HG02970 (cell line): ENCODE measurements around the gene CASK.
A peak's percentile ranks its signal among the peaks of the same experiment; 100 is the strongest.

ENCODE experiments used
- ATAC-seq: cut with Tn5 transposase; IDR thresholded peaks from one replicate; pipeline ENCODE4 v1.9.1; 2021; ENCODE audit warnings: mild to moderate bottlenecking, moderate library complexity, moderate number of reproducible peaks; ENCODE audit not compliant: unreplicated experiment, low FRiP score

Gene CASK

DNA sequence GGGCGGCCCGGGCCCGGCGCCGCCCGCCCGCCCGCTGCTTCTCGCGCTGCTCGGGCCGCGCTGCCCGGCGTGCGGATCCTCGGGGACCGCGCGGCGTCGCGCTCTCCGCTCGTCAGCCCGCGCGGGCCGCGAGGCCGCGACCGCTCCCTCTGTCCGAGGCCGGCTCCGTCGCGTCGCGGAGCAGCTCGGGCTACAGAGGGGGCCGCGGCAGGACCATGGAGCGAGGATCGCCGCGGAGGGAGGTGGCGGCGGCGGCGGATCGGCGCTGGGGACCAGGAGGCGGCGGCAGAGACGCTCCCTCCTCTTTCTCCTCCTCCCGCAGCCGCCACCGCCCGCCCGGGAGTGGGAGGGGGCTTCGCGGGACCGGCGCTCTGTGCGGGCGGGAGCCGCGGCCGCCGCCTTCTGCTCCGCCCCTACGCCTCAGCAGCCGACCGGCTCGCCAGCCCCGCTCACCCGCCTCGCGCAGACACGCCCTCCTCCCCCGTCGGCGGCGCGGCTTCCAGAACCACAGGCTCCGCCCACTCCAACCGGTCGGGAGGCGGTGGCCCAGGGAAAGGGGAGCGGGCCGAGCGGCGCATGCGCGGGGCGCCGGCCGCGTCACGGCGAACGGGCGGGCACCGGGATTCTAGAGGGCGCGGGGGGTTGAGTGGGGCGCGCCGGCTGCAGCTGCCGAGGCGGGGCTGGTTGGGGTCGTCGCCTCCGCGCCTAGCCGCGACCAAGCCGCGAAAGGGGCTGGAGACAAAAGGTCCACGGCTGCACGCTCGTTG lies at the start of gene CASK:
CASK (minus strand) TSS at position 344 of the 767 bp plus-strand sequence. CDS start 566 bp downstream, outside the sequence.
- ATAC-seq = peak; percentile 83

DNA sequence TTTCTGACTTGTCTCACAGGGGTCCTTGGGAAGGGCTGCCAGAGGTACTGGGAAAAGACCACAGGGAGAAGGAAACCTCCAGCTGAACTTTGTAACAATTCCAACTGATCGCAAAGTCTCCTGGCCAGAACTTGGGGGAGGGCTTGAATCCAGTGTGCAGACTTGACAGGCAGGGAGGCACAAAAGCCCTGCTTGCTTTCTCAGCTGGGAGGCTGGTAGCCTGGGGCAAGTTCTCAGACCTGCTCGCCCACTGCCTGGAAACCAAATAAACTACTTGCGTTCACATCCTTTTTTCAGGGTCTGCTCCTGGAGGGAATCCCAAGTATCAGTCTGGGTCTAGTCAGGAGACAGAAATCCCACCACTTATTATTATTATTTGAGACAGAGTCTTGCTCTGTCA lies 48.0 kb upstream of the CASK start:
- no peak for ATAC-seq

- no peak for ATAC-seq
Observed at GRCh38 chrX:41970419-41970818, 47.1 kb upstream of the CASK start.

- no peak for ATAC-seq
Observed at GRCh38 chrX:41963348-41963747, 40.0 kb upstream of the CASK start.

GRCh38 chrX:41960142-41960541 lies 36.8 kb upstream of the CASK start:
- ATAC-seq = no peak

DNA sequence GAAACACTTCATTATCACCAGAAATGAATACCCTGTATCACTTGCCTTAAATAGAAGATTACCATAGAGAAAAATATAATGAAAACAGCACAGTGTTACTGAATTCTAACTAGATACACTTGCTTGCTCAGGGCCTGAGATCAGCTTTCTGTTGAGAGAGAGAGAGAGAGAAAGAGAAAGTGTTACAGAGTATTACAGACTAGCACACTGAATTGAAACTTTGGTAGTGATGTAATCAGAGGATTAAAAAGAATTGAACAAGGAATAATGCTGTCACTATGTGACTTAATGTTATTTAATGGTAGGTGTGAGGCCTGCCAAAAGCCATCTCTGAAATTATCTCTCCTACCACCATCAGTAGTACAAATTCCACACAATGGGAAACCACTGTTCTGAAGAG lies 35.5 kb upstream of the CASK start:
- ATAC-seq = no peak

DNA sequence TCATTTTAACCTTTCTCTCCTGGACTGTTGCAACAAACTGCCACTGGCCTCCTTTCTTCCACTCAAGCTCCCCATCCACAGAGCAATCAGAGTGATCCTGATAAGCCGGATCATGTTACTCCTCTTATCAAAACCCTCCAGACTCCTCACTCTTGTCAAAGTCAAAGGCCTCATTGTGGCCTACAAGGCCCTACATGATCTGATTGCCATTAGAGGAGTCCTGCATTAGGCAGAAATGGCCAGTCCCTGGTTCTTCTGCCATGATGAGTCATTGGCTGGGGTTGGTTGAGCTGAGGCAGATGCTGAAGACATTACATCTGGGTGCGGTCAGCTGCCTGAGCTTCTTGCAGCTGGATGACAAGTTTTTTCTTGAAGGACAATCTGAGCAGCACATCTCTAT lies 32.7 kb upstream of the CASK start:
- no peak for ATAC-seq

DNA sequence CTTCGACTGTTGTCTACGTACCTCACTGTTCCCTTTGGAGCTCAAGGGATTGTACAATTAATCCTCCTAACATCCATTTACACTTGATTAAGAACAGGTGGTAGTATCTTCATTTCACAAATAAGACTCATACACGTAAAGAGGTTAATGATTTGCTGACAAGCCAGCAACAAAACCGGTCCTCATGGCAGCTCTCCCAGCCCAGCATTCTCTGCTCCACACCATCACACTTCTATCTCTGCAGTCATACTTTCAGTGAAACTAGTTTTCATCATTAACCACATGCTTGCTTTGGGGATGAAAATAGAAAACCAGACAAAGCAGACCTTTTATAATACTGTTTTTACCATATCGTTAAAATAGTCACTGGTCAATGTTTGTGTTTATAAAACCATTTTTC lies 28.7 kb upstream of the CASK start:
- ATAC-seq = no peak

DNA sequence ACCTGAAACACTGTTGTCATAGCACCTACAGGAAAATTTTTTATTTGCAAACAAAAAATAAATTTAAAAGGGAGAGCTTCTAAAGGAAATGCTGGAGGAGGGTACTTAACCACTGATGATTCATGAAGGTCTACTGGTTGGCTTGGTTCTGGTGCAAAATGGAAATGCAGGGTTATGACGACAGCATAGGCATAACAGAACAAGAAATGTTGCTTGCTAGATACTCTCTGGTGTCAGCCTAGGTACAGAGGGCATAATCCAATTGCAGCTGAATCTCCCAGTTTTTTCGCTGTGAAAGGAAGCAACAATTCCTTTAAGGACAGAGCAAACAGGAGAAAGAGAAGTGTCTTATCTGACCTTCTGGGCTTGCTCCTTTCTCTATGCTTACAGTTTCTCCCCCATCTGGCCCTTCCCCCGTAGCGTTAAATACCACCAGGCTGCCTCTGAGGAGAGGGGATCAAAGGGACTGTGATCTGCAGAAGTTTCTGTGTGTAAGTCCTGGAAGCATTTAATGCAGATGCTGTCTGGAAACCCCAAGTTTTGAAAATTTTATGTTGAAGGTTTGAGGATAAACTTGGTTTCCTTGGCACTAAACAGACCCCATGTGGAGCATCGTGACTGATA lies 23.7 kb upstream of the CASK start:
- ATAC-seq = no peak

DNA sequence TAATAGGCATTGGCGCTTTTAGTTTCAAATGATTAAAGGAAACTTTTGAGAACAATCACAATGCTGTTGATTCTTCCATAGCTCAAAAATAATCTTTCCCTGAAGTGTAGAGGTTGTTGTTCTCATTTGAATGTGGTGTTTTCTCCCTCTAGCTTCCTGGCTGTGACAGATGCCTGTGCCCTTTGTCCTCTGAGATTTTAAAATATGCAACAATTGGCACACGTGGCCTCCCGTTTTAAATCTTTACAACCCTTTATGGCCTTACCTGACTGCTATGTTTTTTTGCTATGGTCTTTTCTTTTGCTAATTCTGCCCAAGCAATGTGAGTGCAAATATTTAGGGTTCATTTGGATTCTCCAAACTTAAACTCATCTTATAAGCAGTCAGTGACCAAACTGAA lies 22.9 kb upstream of the CASK start:
- ATAC-seq = no peak

- no peak for ATAC-seq
Observed at GRCh38 chrX:41935832-41936231, 12.5 kb upstream of the CASK start.

GRCh38 chrX:41933546-41933945 lies 10.2 kb upstream of the CASK start:
- no peak for ATAC-seq

- ATAC-seq = no peak
Observed at GRCh38 chrX:41932885-41933284, 9.5 kb upstream of the CASK start.

GRCh38 chrX:41931591-41931990 lies 8.2 kb upstream of the CASK start:
- ATAC-seq = no peak

- ATAC-seq = no peak
Observed at GRCh38 chrX:41923978-41924683, 777 bp upstream of the CASK start.

- peak; percentile 28 for ATAC-seq
Observed at GRCh38 chrX:41922431-41923151, 763 bp downstream of the CASK start.

DNA sequence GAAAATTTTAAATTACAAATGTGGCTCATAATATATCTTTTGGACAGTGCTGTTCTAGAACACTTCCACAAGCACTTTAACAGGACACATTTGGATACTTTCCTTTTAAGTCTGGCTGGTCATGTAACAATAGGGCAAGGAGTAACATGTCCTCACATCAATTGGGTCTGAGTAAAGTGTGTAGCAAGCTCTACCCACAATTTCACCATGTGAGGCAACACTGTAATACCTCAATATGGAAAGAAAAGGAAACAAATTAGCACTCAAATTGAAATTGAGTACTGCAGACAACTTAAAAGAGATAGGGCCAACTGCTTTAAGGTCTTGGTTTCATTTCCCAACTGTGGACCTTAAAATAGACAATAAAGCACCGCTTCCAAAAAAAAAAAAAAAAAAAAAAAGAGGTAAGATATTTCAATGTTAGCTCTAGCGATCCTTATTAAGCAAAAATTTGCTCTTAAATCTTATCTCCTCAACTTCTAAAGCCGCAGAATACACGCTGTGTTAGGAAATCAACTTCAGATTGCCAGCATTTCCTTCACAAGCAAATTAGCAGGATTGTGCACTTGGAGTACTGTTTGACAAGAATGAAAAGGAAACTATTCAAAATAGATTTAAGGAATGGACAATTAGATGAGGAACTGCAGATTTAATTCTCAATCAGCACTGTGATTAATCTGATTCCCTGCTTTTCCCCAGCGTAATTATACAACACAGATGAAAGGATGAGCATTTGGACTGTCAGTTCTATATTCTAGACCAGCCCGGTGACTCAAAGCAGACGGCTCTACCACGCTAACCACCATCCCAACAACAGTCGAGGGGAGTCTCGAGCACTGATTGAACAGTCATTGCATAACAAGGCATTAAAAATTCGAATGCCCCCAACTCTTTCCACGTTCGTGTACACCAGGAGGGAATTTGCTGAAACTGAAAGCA lies 1.6 kb downstream of the CASK start:
- no peak for ATAC-seq

- ATAC-seq = no peak
Observed at GRCh38 chrX:41919870-41920269, 3.5 kb downstream of the CASK start.

DNA sequence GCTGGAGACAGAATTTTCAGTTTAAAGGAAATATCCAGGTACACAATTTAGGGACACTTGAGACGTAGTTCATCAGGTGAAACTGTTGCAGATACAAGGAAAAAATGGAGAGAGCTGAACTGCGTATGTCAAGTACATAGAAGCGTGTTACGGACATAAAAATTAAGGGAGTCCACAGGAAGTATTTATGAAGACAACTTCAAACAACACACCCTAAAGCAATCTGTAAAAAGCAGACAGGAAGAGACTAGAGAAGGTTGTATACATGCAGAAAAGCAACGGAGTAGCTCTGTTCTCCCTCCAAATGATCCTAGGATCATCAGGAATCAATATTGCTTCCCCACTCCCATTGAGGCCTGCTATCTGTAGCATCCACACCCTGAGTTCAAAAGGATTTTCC lies 5.8 kb downstream of the CASK start:
- no peak for ATAC-seq

- ATAC-seq = no peak
Observed at GRCh38 chrX:41913476-41913875, 9.9 kb downstream of the CASK start.
